ENCODE data around the gene IRF2BP2.

IRF2BP2 gene

DNA sequence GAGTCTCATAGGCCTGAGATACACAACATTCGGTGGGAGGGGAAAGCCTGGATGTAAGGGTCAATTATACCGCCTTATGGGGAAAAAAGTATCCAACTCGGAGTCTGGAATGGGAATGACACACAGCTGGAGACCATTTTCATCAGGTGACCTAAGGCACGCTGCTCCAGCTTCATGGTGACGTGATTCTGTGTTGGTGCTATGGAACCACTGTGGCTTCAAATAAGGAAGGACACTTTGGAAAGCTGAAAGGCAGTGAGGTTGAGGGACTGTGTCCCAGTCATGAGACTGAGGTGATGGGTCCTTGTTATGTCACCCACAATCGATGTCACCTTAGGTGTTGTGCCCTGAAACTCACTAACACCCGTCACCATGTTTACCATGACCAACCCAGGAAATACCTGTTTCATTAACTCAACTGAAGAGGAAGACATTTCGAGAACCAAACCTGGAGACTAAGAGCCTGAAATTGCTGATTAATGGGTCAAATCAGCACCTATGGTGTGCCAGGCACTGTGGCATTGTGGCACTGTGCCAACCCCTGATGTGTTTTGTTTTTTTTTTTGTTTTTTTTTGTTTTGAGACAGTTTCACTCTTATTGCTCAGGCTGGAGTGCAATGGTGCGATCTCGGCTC, 54.5 kb downstream of the IRF2BP2 start:
- DNase-seq: no peak

DNA sequence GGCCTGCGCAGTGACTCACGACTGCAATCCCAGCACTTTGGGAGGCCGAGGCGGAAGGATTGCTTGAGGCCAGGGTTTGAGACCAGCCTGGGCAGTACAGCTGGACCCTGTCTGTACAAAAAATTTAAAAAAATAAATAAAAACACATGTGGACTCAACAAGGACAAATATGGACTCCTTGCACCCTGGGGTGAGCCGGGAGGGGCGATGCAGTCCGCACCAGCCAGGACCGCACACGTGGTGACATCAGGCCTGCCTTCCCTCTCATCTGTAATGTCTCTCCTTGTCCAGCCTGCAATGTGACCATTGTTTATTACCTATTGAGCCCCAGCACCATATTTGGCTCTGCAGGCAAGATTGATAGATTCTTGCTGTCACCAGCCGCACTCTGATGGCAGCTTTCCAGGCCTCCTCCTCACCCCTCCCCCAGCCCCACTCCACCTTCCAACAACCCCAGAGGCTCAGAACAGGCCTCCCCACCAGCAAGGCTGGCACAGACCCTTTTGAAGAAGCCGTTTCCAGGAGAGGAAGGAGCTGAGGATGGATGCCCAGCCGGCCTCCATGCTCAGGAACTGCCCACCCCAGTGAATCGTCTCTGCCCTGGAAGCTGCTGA, 55.2 kb downstream of the IRF2BP2 start:
- DNase-seq: no peak

Data from inflammatory macrophage treated with lipopolysaccharide for 1 hour (primary cell).